WTC11 (cell line): ENCODE results near the gene KLF2. TPM values are rescaled to one million over a fixed set of nuclear protein-coding genes. Genes with fewer than 3 reads are reported as not detected.

Source experiments
- ATAC-seq: fragments of 200-7000 bp; cut with Tn5 transposase; 2 replicates; pipeline ENCODE4 v1.10.0; 2021; ENCODE audit warnings: mild to moderate bottlenecking, moderate library complexity
- CTCF ChIA-PET: fragments of 300-600 bp; sonication (Branson Sonifier 250); formaldehyde crosslinking; loops from one replicate; lab custom pipeline; 2021; ENCODE audit warnings: antibody characterized with exemption; lab: Charles Lee
- POLR2A ChIA-PET: fragments of 350-600 bp; sonication (Branson Sonifier 250); formaldehyde crosslinking; loops from one replicate; lab custom pipeline; 2021; ENCODE audit warnings: antibody characterized with exemption; lab: Charles Lee
- DNase-seq: peaks from one replicate; pipeline ENCODE4 v3.0.0; 2021; ENCODE audit warnings: low spot score
- H3K27ac Mint-ChIP-seq: 2 replicates; pipeline ENCODE4 v1.8.0; 2021; ENCODE audit warnings: mixed read lengths
- H3K27me3 Mint-ChIP-seq: 2 replicates; pipeline ENCODE4 v1.8.0; 2021; ENCODE audit warnings: low read depth, mild to moderate bottlenecking, moderate library complexity, mixed read lengths
- H3K36me3 Mint-ChIP-seq: 2 replicates; pipeline ENCODE4 v1.8.0; 2021; ENCODE audit warnings: mixed read lengths
- H3K4me1 Mint-ChIP-seq: 2 replicates; pipeline ENCODE4 v1.8.0; 2022; ENCODE audit warnings: mixed read lengths
- H3K4me3 Mint-ChIP-seq: 2 replicates; pipeline ENCODE4 v1.8.0; 2021; ENCODE audit warnings: mild to moderate bottlenecking, moderate library complexity, mixed read lengths
- H3K9me3 Mint-ChIP-seq: 2 replicates; pipeline ENCODE4 v1.8.0; 2021; ENCODE audit warnings: mixed read lengths
- CREM ChIP-seq: sonication (generic); formaldehyde crosslinking; IDR thresholded peaks from 2 replicates; pipeline ENCODE4 v1.8.1; 2022; ENCODE audit warnings: mild to moderate bottlenecking, missing genetic modification reagents, moderate library complexity
- FOXJ3 ChIP-seq: sonication (generic); formaldehyde crosslinking; IDR thresholded peaks from 2 replicates; pipeline ENCODE4 v1.9.0; 2021; ENCODE audit warnings: missing genetic modification reagents, mild to moderate bottlenecking, borderline replicate concordance
- HMGA2 ChIP-seq: fragments of 250-450 bp; sonication (Bioruptor Pico); IDR thresholded peaks from 2 replicates; pipeline ENCODE4 v1.4.0; 2021; ENCODE audit warnings: mild to moderate bottlenecking, moderate library complexity
- IRF2 ChIP-seq: sonication (generic); formaldehyde crosslinking; IDR thresholded peaks from 2 replicates; pipeline ENCODE4 v1.8.0; 2022; ENCODE audit warnings: low read depth, missing genetic modification reagents, borderline replicate concordance
- NR2C2 ChIP-seq: sonication (generic); formaldehyde crosslinking; IDR thresholded peaks from 2 replicates; pipeline ENCODE4 v1.8.0; 2022; ENCODE audit warnings: mild to moderate bottlenecking, missing genetic modification reagents
- OVOL2 ChIP-seq: fragments of 250-450 bp; sonication (Bioruptor Pico); IDR thresholded peaks from 2 replicates; pipeline ENCODE4 v1.9.0; 2021; ENCODE audit warnings: mild to moderate bottlenecking, borderline replicate concordance
- SMAD4 ChIP-seq: sonication (generic); formaldehyde crosslinking; IDR thresholded peaks from 2 replicates; pipeline ENCODE4 v1.8.0; 2022; ENCODE audit warnings: mild to moderate bottlenecking, missing genetic modification reagents
- SP1 ChIP-seq: sonication (generic); formaldehyde crosslinking; conservative IDR thresholded peaks from 2 replicates; pipeline ENCODE4 v1.8.1; 2022; ENCODE audit warnings: missing genetic modification reagents
- TEAD4 ChIP-seq: sonication (generic); formaldehyde crosslinking; IDR thresholded peaks from 2 replicates; pipeline ENCODE4 v1.8.0; 2022; ENCODE audit warnings: mild to moderate bottlenecking, missing genetic modification reagents
- ZBTB21 ChIP-seq: sonication (generic); formaldehyde crosslinking; IDR thresholded peaks from 2 replicates; pipeline ENCODE4 v1.8.1; 2023; ENCODE audit warnings: mild to moderate bottlenecking, missing genetic modification reagents, borderline replicate concordance
- ZNF138 ChIP-seq: sonication (generic); formaldehyde crosslinking; conservative IDR thresholded peaks from 2 replicates; pipeline ENCODE4 v1.8.1; 2022; ENCODE audit warnings: mild to moderate bottlenecking, moderate library complexity, missing genetic modification reagents
- ZNF263 ChIP-seq: sonication (generic); formaldehyde crosslinking; IDR thresholded peaks from 2 replicates; pipeline ENCODE4 v1.8.1; 2022; ENCODE audit warnings: low read depth, mild to moderate bottlenecking, moderate library complexity, missing genetic modification reagents
- ZNF512 ChIP-seq: sonication (generic); formaldehyde crosslinking; IDR thresholded peaks from 2 replicates; pipeline ENCODE4 v1.8.1; 2022; ENCODE audit warnings: missing genetic modification reagents, borderline replicate concordance
- total RNA-seq: library from RNA; stranded (reverse); gene quantifications from 3 replicates; pipeline ENCODE4 v1.2.3, GENCODE V29; 2021
- TF ChIP-seq, protein P1 (sequence below): sonication (generic); formaldehyde crosslinking; IDR thresholded peaks from 2 replicates; pipeline ENCODE4 v1.8.1; 2022; ENCODE audit warnings: mild to moderate bottlenecking, moderate library complexity, missing genetic modification reagents
- TF ChIP-seq, protein P2 (sequence below): fragments of 250-450 bp; sonication (Bioruptor Pico); IDR thresholded peaks from 2 replicates; pipeline ENCODE4 v1.9.0; 2021; ENCODE audit warnings: mild to moderate bottlenecking, borderline replicate concordance

Gene KLF2
- total RNA-seq, 1 experiment from 2014 or later, result 1.1 TPM

DNA sequence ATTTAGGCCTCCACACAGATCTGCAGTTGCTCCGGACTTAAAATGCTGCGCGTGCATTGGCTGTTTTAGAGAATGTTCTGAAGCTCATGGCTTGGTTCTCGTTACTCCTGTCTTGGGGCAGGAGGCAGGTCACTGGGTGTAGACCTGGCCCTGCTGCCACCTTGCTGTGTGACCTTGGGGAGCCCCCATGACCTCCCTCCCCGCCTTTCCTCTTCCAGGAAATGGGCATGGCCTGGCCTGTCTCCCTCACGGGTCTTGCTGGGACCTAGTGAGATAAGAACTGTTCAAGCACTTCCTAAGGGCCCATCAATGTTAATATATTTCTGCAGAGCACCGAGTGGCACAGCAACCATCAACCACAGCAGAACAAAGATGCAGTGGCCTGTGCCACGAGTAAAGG lies 49.4 kb downstream of the KLF2 start:
- ATAC-seq (no peak), DNase-seq (no peak)
- H3K9me3 Mint-ChIP-seq, result no peaks in the 10 kb centered on the region
- H3K27ac Mint-ChIP-seq, result no peak overlapping the region
- no peaks in the 10 kb centered on the region for H3K27me3 Mint-ChIP-seq
- peaks cover 8% of the 10 kb centered on the region for H3K4me1 Mint-ChIP-seq
- no peak overlapping the region for H3K4me3 Mint-ChIP-seq
- TF ChIP-seq SP1 (no peak), CREM (CRISPR knock-in tag) (no peak), ZNF512 (CRISPR knock-in tag) (no peak), ZNF263 (CRISPR knock-in tag) (no peak), SMAD4 (CRISPR knock-in tag) (no peak), NR2C2 (CRISPR knock-in tag) (no peak), IRF2 (CRISPR knock-in tag) (no peak), ZBTB21 (CRISPR knock-in tag) (no peak), ZNF138 (CRISPR knock-in tag) (no peak)
- TF ChIP-seq, protein P1, sequence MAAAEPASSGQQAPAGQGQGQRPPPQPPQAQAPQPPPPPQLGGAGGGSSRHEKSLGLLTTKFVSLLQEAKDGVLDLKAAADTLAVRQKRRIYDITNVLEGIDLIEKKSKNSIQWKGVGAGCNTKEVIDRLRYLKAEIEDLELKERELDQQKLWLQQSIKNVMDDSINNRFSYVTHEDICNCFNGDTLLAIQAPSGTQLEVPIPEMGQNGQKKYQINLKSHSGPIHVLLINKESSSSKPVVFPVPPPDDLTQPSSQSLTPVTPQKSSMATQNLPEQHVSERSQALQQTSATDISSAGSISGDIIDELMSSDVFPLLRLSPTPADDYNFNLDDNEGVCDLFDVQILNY (CRISPR knock-in tag), result no peak
- peaks cover 29% of the 10 kb centered on the region for H3K36me3 Mint-ChIP-seq
- ChIA-PET POLR2A (no interaction called here), CTCF (interaction anchor here (1.4 kb wide), 1 partner anchor 9 kb away, joined by 3 read pairs; no protein-coding TSS in a partner anchor)

- no peak for TF ChIP-seq HMGA2 (CRISPR knock-in tag)
- CTCF ChIA-PET, result no interaction called here
- Mint-ChIP-seq H3K27me3 (no peaks in the 10 kb centered on the region), H3K4me3 (no peak overlapping the region), H3K36me3 (peaks cover 29% of the 10 kb centered on the region), H3K9me3 (no peaks in the 10 kb centered on the region), H3K4me1 (peaks cover 8% of the 10 kb centered on the region), H3K27ac (no peak overlapping the region)
- POLR2A ChIA-PET, result no interaction called here
- DNase-seq (no peak), ATAC-seq (no peak)
Observed at GRCh38 chr19:16374436-16374835, 49.8 kb downstream of the KLF2 start.

GRCh38 chr19:16375157-16375935 lies 50.7 kb downstream of the KLF2 start:
- CTCF ChIA-PET, result interaction anchor here (1.1 to 2.9 kb wide), 9 partner anchors 9 to 128 kb away, joined by 3 to 33 read pairs (median 5); no protein-coding TSS in a partner anchor
- H3K4me1 Mint-ChIP-seq, result peaks cover 8% of the 10 kb centered on the region
- no peaks in the 10 kb centered on the region for H3K9me3 Mint-ChIP-seq
- H3K4me3 Mint-ChIP-seq, result no peak overlapping the region
- H3K27me3 Mint-ChIP-seq, result no peaks in the 10 kb centered on the region
- no peak for ATAC-seq
- POLR2A ChIA-PET, result no interaction called here
- no peak for DNase-seq
- TF ChIP-seq OVOL2 (no peak), FOXJ3 (CRISPR knock-in tag) (no peak), TEAD4 (CRISPR knock-in tag) (no peak)
- TF ChIP-seq, protein P2, sequence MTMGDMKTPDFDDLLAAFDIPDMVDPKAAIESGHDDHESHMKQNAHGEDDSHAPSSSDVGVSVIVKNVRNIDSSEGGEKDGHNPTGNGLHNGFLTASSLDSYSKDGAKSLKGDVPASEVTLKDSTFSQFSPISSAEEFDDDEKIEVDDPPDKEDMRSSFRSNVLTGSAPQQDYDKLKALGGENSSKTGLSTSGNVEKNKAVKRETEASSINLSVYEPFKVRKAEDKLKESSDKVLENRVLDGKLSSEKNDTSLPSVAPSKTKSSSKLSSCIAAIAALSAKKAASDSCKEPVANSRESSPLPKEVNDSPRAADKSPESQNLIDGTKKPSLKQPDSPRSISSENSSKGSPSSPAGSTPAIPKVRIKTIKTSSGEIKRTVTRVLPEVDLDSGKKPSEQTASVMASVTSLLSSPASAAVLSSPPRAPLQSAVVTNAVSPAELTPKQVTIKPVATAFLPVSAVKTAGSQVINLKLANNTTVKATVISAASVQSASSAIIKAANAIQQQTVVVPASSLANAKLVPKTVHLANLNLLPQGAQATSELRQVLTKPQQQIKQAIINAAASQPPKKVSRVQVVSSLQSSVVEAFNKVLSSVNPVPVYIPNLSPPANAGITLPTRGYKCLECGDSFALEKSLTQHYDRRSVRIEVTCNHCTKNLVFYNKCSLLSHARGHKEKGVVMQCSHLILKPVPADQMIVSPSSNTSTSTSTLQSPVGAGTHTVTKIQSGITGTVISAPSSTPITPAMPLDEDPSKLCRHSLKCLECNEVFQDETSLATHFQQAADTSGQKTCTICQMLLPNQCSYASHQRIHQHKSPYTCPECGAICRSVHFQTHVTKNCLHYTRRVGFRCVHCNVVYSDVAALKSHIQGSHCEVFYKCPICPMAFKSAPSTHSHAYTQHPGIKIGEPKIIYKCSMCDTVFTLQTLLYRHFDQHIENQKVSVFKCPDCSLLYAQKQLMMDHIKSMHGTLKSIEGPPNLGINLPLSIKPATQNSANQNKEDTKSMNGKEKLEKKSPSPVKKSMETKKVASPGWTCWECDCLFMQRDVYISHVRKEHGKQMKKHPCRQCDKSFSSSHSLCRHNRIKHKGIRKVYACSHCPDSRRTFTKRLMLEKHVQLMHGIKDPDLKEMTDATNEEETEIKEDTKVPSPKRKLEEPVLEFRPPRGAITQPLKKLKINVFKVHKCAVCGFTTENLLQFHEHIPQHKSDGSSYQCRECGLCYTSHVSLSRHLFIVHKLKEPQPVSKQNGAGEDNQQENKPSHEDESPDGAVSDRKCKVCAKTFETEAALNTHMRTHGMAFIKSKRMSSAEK (CRISPR knock-in tag), result no peak
- H3K27ac Mint-ChIP-seq, result no peak overlapping the region; the same call in 1 of the 2 replicates
- peaks cover 29% of the 10 kb centered on the region for H3K36me3 Mint-ChIP-seq
